ENCODE results near the gene TPPP2.

- TF ChIP-seq, protein P1, sequence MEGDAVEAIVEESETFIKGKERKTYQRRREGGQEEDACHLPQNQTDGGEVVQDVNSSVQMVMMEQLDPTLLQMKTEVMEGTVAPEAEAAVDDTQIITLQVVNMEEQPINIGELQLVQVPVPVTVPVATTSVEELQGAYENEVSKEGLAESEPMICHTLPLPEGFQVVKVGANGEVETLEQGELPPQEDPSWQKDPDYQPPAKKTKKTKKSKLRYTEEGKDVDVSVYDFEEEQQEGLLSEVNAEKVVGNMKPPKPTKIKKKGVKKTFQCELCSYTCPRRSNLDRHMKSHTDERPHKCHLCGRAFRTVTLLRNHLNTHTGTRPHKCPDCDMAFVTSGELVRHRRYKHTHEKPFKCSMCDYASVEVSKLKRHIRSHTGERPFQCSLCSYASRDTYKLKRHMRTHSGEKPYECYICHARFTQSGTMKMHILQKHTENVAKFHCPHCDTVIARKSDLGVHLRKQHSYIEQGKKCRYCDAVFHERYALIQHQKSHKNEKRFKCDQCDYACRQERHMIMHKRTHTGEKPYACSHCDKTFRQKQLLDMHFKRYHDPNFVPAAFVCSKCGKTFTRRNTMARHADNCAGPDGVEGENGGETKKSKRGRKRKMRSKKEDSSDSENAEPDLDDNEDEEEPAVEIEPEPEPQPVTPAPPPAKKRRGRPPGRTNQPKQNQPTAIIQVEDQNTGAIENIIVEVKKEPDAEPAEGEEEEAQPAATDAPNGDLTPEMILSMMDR (conservative IDR thresholded peaks at IDR 0.05; ENCODE audit: low read depth, low read length): no peak
- TF ChIP-seq EZH2phosphoT487 (IDR thresholded peaks at IDR 0.05; ENCODE audit: borderline replicate concordance, low read length): peak; percentile 46; the same call in 1 of the 2 replicates
- peak; percentile 61 for TF ChIP-seq EZH2 (IDR thresholded peaks at IDR 0.05; ENCODE audit: low read length, unreplicated experiment)
Observed at GRCh38 chr14:21069388-21070082, 39.5 kb downstream of the TPPP2 start.
